Inferior parietal cortex (tissue), 1 donor: ENCODE results near the gene HABP4.

Source experiments
- DNase-seq: peaks from one replicate; pipeline ENCODE4 v3.0.0-alpha.2; 2016; ENCODE audit errors: extremely low spot score

HABP4 gene

DNA sequence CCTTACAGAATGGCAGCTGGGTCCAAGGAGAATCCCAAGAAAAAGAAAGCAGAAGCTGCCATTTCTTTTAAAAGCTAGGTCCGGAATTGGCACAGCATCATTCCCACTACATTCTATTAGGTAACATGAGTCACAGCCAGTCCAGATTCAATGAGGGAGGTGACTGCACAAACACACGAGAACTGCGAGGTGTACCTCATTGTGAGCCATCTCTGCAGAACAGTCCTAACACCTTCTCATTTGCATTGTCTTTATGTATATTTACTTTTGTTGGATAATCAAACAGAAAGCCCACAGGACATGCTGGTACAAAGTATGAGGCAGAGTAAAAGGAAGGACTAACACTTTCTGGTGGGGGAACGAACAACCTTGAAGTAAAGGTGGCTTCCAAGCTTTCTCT lies 14.6 kb upstream of the HABP4 start:
- no peak for DNase-seq

DNA sequence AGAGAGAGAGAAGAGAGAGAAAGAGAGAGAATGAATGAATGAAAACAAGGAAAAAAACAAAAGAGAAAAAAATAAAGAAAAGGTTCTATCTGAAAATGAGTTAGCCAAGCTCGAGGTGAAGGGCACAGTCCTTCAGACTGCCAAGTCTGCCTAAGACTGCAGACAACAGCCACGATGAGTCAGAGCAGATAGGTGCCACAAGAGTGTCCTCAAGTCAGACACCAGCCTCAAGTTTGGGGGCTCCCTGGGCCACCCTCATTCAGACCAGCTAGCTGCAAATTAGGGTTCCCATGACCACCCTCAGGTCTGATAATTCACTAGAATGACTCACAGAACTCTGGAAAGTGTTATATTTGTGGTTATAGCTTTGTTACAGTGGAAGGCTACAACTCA lies 13.9 kb upstream of the HABP4 start:
- DNase-seq, result no peak

DNA sequence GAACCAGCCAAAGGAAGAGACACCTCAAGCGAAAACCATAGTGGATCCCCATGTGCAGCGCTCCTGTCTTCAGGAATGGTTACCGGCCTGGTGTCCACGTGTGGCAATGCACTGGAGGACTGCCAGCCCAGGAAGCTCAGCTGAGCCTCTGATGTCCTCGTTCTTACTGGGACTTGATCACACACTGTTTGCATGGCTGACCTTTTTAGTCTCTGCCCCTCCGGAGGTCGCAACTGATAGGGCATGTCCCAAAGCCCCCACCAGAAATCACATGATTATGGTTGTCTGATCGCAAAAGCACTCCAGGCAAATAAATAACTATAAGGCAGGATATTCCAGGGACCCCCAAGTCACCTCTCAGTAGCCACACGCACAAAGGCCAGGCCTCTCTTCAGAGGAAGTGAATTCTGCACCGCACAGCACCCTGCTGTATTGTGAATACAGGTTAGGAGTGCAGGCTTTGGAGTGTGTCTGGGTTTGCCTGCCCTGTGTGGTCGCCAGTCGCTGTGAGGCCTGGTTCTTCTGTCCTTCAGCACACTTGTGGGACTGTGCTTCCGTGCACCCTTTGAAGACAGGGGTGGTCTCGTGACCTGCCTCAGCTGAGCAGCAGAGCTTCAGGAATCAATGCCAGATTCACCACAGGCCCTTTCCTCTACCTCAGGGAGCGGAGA lies 13.4 kb upstream of the HABP4 start:
- DNase-seq, result no peak

DNA sequence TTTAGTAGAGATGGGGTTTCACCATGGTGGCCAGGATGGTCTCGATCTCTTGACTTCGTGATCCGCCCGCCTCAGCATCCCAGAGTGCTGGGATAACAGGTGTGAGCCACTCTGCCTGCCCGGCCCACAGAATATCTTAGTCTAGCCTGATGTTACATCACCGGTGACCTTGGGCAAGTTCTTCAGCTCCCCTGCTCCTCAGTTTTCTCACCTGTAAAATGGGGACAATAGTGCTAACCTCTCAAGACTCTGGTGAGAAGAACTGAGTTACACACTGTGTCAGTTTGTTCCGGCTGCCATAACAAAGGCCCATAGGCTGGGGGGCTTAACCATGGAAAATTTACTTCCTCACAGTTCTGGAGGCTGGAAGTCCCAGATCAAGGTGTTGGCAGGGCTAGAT lies 12.5 kb upstream of the HABP4 start:
- DNase-seq, result no peak

DNA sequence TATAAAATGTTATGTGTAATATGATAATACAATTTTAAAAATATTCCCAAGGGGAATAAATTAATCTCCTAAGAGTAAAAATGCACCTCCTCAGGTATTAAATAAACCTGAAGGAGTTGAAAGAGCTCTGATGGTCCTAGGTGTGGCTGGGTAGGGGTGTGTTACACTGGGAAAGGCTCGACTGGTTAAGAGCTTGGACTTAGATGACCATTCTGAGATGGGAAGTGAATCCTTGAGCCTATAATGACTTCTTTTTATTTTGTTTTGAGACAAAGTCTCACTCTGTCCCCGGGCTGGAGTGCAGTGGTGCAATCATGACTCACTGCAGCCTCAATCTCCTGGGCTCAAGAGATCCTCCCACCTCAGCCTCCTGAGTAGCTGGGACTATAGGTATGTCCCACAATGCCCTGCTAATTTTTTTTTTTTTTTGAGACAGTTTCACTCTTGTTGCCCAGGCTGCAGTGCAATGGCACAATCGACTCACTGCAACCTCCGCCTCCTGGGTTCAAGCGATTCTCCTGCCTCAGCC lies 9.2 kb upstream of the HABP4 start:
- no peak for DNase-seq

DNA sequence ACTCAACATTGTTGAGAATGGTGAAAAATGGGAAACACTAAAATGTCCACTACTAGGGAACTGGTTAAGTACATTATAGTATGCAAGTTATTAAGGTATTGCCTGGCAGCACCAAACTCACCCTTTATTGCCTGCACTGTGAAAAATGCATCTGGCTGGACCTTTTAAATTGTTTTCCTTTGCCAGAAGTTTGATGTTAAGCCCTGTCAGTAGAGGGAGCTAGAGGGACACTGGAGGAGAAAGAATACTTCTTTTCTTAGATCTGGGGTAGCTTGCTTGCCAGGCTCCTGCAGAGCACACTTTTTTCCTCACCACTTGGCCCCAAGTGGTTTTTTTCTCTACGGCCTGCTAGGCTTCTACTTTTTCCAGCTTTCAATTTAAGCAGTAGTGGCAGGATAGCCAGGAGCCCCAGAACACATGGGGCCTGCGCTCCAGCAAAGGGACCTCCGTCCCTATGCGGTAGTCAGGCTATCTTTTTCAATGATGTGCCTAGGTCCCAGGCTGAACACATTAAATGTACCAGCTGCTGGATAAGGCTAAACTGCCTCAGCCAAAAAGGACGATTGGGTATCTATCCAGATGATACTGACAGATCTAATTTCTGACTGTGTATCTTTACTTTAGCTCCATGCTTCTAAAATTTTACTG lies 8.0 kb upstream of the HABP4 start:
- no peak for DNase-seq

DNA sequence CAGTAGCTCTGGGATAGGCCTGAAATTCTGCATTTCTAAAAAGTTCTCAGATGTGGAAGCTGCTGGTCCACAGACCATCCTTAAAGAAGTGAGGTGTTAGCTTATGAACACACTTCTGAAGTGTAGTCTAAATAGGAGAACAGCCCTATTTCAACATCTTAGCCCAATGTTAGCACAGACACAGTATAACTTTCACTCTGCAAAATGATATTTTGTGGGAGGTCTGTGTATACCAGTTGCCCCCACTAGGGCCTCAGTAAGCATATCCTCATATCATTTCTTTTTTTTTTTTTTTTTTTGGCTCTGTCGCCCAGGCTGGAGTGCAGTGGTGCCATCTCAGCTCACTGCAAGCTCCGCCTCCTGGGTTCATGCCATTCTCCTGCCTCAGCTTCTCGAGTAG lies 7.5 kb upstream of the HABP4 start:
- DNase-seq, result no peak

DNA sequence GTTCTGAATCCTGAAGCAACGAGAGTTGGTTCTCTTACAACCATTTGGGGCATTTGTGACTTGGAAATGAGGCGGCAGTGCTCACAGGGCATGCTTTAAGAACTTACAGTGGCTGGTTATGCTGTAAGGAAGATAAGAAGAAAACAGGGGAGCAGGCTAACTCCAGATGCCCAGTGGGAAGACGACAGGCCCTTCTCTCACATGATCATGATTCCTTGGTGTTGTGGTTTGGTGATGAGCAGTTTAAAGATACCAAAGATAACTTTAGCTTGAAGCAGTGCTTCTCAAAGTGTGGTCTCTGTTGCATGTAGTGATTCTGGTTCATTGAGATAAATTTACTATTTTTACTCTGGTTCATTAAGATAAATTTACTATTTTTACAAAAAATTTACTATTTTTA lies 2.6 kb upstream of the HABP4 start:
- DNase-seq, result no peak

DNA sequence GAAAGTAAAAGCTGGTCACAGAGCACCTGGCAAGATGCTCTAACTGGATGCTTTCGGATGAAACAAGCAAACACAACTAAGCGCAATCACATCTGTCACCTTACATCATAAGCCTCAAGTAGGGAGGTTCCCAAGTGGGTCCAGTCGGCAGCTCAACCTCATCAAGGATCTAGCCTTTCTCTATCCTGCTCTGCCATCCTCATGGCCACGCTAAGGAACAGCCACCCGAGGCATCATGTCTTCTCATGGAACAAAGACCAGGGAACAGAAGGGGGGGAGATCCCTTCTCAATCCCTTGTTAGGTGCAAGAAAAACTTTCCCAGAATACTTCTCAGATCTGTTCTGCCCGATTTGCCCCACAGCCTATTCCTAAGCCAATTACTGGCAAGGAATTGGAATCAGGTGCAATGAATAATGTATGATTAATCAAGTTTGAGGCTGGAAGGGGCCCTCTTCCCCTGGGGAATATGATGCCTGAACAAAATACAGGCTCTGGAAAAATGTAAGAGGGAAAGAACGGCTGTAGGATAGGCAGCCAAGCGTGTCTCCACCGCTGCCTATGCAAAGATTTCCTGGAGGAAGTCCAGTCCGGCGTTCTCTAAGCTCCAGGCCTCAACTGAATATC lies 1.3 kb upstream of the HABP4 start:
- no peak for DNase-seq

DNA sequence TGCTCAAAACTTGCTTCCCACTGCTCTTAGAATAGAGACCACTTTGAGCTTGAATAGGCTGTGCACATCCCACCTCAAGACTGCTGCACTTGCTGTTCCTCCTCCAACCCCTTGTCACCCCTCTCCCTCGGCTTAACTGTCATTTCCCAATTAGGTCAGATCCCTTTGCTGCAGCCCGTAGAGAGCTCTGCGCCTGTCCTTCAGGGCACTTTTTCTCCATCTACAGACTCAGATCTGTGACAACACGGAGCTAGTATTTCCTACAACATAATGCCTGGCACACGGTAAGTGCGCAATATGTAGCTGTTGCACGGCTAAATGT lies 485 bp upstream of the HABP4 start:
- DNase-seq, result no peak

DNA sequence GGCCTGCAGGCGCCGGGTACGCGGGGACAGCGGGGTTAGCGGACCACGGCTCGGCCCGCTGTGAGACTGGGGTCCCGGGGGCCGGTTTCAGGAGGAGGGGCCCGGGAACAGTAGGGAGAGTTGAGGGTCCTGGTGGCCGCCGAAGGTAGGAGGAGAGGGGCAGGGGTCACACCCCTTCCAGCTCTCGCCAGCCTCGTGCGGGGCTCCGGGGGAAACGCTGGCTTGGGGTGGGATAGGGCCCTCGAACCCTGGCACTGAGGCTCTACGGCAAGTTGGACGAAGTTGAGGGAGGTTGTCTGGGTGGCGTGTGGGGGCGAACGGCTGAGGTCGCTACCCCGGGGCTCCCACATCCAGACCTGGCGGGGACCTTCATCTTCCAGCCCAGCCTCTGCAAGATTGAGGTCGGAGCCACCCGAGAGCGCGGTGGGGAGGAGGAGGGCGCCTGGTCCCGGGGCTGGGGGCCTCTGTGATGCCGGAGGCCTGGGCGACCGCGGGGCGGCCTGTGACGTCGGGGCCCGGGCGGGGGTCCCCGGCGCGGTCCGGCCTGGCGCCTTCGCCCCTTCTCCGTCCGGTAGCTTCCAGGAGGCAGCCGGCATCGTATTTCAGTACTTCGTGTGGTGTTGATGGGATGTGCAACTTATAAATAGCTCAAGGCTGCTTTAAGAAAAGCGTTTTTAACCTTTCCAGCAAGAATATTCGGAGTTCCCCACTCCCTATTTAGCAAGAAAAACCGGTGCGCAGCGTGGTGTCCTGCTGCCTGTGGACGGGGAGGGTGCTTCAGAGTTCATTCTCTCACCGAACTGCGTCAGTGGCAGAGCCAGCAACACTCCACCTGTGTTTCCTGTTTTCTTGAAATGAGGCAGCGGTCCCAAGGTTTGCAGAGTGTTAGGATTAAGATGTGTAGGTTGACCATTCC lies 902 bp downstream of the HABP4 start:
- peak; percentile 31 for DNase-seq

DNA sequence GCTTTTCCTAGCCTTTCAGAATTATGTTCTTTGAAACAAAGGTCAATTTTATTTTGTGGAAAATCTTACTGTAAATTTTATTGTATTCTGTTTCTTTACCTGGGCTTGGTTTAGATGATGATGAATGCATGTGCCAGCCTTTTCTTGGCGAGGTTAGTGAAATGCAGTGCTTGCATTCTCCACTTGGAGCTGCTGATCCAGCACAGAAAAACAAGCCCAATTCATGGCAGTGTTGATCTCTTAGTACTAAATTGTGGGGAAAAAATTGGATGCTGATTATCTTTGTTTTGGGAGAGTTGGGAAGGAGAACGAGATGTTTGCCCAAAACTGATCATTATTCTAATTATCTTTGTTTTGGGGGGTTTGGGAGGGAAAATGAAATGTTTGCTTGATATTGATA lies 3.7 kb downstream of the HABP4 start:
- peak; percentile 72 for DNase-seq

DNA sequence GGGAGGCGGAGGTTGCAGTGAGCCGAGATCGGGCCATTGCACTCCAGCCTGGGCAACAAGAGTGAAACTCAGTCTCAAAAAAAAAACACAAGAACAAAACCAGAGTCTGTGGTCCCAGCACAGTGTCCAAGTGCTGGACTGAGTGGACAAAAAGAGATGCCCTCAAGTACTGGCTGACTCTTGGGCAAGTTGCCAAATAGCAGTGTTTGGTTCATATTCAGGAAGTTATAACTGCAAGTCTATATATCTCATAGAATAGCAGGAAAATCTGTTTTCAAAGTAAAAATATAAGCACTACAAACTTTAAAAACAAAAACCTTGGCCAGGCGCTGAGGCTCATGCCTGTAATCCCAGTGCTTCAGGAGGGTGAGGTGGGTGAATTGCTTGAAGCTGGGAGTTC lies 7.3 kb downstream of the HABP4 start:
- DNase-seq, result no peak

DNA sequence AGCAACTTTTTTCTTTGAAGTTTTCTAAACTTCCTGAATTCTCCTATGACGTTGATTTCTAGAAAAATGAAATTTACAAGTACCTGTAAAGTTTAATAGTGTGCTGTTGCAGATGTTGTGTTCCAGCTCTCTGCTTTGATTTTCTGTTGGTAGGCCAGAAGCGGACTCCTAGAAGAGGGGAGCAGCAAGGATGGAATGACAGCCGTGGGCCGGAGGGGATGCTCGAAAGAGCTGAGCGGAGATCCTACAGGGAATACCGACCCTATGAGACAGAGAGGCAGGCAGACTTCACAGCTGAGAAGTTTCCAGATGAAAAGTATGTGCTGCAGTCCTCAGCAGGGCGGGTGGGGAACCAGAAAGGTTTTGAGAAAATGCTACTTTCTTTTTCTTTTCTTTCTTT lies 8.3 kb downstream of the HABP4 start:
- DNase-seq, result no peak

DNA sequence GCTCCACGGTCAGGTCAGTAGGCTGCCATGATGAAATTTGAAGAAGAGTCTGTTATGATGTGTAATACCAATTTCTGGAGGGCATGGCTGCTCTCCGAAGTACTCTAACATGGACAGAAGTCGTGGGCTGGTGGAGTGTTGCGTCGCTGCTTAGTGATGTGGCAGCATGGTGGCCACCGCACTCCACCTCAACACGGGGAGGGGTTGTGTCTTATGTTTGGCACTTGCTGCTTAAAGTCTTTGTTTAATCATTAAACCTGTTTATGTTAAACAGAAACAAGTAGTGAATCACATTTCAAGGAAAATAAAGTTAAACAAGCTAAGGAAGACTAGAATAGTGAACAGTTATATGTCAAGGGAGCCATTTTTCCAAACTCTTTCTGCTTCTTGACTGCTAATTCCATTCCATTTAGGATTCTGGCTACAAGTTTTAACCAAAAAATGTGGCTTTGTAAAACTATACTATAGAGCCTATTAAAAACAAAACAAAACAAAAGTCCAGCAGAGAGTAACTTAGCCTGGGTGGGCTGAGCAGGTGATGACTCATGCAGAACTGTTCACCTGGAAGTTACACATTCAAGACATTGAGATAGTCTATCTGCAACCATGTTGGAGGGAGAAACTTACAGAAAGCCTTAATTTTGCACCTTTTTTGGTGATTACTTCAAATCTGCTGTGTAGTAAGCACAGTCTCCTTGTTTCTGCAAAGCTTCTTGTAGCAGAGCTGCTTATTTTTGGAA lies 9.5 kb downstream of the HABP4 start:
- no peak for DNase-seq

DNA sequence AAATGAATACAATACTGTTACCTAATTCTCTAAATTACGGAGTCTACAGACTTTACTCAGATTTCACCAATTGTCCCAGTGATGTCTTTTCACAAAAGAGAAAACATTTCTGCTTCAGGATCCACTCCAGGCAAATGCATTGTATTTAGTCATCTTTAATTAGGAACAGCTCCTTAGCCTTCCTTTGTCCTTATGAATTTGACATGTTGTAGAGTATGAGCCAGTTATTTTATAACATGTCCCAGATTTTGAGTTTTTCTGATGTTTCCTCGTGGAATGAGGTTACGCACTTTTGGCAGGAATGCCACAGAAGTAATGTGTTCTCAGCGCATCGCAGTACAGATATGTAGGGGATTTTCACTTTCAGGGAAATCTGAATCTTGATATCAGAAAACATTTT lies 10.5 kb downstream of the HABP4 start:
- DNase-seq, result no peak

DNA sequence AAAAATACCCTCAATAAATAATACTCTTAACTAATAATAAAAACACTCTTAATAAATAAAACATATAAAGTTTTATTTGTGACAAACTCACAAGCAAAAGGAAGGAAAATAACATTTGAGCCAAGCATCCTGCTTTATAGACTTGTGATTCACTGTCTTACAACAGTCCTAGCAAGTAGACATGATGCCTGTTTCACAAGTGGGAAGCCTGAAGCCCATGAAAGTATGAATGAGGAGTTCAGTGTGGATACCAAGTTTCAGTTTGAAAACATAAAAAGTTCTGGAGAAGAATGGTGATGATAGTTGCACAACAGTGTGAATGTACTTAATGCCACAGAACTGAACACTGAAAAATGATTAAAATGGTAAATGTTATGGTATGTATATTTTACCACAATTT lies 10.9 kb downstream of the HABP4 start:
- no peak for DNase-seq

DNA sequence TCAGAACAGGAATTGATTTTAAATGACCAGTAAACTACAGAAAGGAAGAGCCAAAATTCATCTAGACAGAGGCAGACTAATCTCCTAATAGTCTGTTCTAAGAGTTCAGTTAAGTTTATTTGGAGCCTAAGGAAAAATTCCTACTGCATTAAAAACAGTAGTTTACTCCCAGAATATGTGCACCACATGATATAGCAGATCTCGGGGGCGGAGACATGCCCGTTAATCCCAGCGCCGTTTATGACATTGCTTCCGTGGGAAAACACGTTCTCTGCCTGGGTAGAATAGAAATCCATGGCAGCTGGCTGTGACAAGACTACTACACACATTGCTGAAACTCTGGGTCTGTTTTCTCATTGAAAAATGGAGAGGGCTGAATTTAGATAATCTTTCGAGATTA lies 11.4 kb downstream of the HABP4 start:
- DNase-seq, result no peak

DNA sequence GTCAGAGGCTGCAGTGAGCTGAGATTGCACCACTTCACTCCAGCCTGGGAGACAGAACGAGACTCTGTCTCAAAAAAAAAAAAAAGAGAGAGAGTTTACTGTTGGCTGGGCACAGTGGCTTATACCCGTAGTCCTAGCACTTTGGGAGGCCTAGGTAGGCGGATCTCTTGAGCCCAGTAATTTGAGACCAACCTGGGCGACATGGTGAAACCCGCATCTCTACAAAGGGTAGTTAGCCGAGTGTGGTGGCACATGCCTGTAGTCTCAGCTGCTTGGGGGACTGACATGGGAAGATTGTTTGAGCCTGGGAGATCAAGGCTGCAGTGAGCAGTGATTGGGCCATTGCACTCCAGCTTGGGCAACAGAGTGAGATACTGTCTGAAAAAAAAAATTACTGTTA lies 12.6 kb downstream of the HABP4 start:
- DNase-seq, result no peak

DNA sequence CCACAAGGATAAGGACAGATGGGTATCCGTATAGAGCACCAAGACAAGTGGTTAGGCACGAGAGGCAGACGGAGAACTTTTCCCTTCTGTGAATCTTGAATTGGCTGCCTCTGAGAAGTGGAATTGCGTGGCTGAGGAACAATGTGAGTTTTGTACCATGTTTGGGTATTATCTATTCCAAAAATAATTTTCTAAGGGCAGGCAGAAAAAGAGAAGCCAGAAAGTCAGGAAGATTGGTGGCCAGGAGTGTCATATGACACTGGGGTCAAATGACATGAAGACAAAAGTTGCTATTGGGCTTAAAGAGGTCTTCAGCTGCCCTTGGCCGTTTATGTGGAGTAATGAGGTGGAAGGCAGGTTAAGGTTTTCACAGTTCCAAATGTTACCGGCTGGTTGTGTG lies 14.5 kb downstream of the HABP4 start:
- no peak for DNase-seq

DNA sequence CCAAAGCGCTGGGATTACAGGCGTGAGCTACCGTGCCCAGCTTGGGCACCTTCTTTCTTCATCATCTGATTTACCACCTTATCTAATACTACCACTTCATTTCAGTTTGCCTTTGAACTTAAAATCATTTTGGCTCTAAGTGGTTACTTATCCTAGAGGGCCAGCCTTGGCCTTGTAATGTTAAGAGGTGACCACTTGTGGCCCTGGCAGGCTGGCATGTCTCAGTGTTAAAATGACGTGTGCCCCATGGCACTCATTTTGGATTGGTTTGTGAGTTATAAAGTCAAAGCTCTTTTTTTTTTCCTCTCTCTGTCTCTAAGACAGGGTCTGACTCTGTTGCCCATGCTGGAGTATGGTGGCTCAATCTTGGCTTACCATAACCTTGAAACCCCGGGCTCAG lies 17.8 kb downstream of the HABP4 start:
- DNase-seq, result no peak

DNA sequence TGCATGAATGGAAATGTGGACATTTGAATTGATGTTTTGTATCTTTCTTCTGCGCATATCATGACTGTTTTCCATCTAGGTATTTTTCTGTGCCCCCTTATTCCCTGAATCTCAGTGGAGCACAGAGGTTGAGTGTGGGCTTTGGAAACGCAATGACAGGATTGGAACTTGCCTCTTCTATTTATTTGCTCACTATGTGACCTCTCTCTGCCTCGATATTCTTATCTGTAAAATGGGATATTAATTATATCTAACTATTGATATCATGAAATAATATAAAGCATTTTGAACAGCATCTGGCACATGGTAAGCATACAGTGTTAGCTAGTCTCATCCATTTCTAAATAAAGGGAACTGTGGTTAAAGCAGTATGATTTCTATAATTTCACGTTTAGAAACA lies 26.0 kb downstream of the HABP4 start:
- no peak for DNase-seq
